ENCODE results near the gene MEAF6. TPM values are rescaled to one million over a fixed set of nuclear protein-coding genes. Genes with fewer than 3 reads are reported as not detected.

MEAF6 gene
- total and polyA plus RNA-seq, 2 of the 4 experiments (the other 2 are of a cell fraction): 36.2 to 40.7 TPM

DNA sequence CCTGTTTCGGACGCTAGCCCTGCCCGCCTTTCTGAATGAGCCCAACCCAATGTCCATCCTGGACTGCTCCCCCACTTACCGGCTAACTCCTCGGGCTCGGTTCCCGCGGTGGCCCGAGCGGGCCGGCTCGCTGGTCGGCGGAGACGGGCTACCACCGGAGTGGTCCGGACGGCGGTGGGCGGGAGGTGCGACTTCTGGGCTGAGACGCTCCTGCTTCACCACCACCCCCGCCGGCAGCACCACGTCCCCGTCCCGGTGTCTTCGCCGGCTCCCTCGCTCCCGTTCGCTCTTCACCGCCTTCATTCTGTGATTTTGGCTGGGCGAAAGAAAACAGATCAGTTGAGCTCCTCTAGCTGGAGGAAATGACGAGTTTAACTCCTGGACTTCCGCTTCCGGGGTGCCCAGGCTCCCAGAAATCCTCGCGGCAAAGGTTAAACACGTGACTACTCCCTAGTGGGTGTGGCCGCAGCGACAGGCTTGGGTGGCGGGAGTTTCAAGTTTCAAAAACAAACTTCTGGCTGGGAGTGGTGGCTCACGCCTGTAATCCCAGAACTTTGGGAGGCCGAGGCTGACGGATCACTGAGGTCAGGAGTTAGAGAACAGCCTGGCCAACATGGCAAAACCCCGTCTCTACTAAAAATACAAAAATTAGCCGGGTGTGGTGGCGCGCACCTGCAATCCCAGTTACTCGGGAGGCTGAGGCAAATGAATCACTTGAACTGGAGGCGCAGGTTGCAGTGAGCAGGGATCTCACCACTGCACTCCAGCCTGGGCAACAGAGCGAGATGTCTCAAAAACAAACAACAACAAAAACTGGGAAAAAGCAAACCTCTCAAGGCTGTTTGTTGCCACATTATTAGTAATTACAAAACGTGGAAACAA lies 39.6 kb upstream of the MEAF6 start, which contains the start of gene SNIP1:
Gene SNIP1, minus strand, starts transcription at position 367 of the 882 bp plus-strand sequence. Its CDS starts 64 bp downstream, at position 303.
- peak within 1 kb of the TSS; percentile 7 for H2AK9ac ChIP-seq (replicated peaks; ENCODE audit: low read depth, low read length, poor library complexity)
- peak within 1 kb of the TSS; percentile 42; the same call in 1 of the 2 replicates for H2BK120ac ChIP-seq (ENCODE audit: low read depth, low read length)
- H2BK20ac ChIP-seq (ENCODE audit: low read depth, low read length): no peak within 1 kb of the TSS
- no TSS peak for BruUV-seq (replicated peaks)
- H2BK5ac ChIP-seq (ENCODE audit: low read depth, low read length, poor library complexity, severe bottlenecking): peak within 1 kb of the TSS; percentile 61
- peak within 1 kb of the TSS; percentile 68 to 87 for H4K8ac ChIP-seq (ENCODE audit: low read depth in 2 of 2, low read length in 2 of 2)
- peak within 1 kb of the TSS; percentile 53 for H4K5ac ChIP-seq (ENCODE audit: low read depth, low read length)
- peak; percentile 71 for ATAC-seq (ENCODE audit: low read depth)
- H3K18ac ChIP-seq (ENCODE audit: low read depth, low read length): no peak within 1 kb of the TSS
- peak within 1 kb of the TSS; percentile 91 for H2AFZ ChIP-seq (replicated peaks; ENCODE audit: low read length, poor library complexity)
- peak within 1 kb of the TSS; percentile 88 for H3K4me3 ChIP-seq (ENCODE audit: insufficient read depth, low read depth, low read length)
- peak within 1 kb of the TSS; percentile 53 for H4K91ac ChIP-seq (ENCODE audit: insufficient read depth, low read depth, low read length)
- H3K23ac ChIP-seq (ENCODE audit: low read depth, low read length): peak within 1 kb of the TSS; percentile 22
- peak within 1 kb of the TSS; percentile 62 for H2AK5ac ChIP-seq (ENCODE audit: low read depth, low read length)
- no peaks in the 10 kb centered on the region for H3K9me3 ChIP-seq (ENCODE audit: control insufficient read depth, insufficient read depth, low read length)
- peak within 1 kb of the TSS; percentile 70 for H3K27ac ChIP-seq (ENCODE audit: insufficient read depth, low read length)
- peaks cover 3% of the 10 kb centered on the region for H3K4me1 ChIP-seq (ENCODE audit: control insufficient read depth, insufficient read depth, low read length)
- CTCF ChIA-PET: no interaction called here
- POLR2A ChIA-PET (ENCODE audit: unreplicated experiment): no interaction called here
- peak within 1 kb of the TSS; percentile 74 for H3K4ac ChIP-seq (ENCODE audit: low read depth, low read length)
- in situ Hi-C loops (cut with MboI; ENCODE audit: low sequenced_read_pairs): no loop called here
- 18% methylated on average over 26 of the region's 54 CpGs; no CpG with 5 or more reads in 1 of the 2 experiments for WGBS, 2 experiments (ENCODE audit: extremely low coverage in 2 of 2, insufficient read length in 1 of 2)
- peaks cover 16% of the 10 kb centered on the region; the same call in 1 of the 2 replicates for H4K20me1 ChIP-seq (ENCODE audit: insufficient read depth, low read length)
- peaks cover 4% of the 10 kb centered on the region; the same call in 1 of the 2 replicates for H3K9me1 ChIP-seq (ENCODE audit: insufficient read depth, low read length)
- intact Hi-C loops (cut with micrococcal nuclease): no loop called here
- peak within 1 kb of the TSS; percentile 99 for H3K4me2 ChIP-seq (ENCODE audit: low read depth, low read length)
- H2BK15ac ChIP-seq (ENCODE audit: low read depth, low read length): no peak within 1 kb of the TSS
- dilution Hi-C loops (cut with HindIII; ENCODE audit: low sequenced_read_pairs, unreplicated experiment): no loop called here
- H3K27me3 ChIP-seq (ENCODE audit: control insufficient read depth, insufficient read depth, low read length): no peaks in the 10 kb centered on the region
- peak; percentile 88 for DNase-seq
- H3K9ac ChIP-seq (ENCODE audit: low read depth, low read length): peak within 1 kb of the TSS; percentile 78
- peak within 1 kb of the TSS; percentile 39 for H3K14ac ChIP-seq (replicated peaks; ENCODE audit: low read depth, low read length)
- no peak within 1 kb of the TSS for H3K56ac ChIP-seq (ENCODE audit: extremely low read depth, insufficient read depth, low read length)
- peaks cover 10% of the 10 kb centered on the region for H3K36me3 ChIP-seq (ENCODE audit: control insufficient read depth, insufficient read depth, low read length)
- H3K79me1 ChIP-seq (ENCODE audit: low read depth in 1 of 2, low read length in 2 of 2): peaks cover 9 to 28% of the 10 kb centered on the region in 2 experiments; a peak in 3 of 4 replicates
- no peak for TF ChIP-seq CTCF (conservative IDR thresholded peaks at IDR 0.05; ENCODE audit: low read depth, low read length)
- peak; percentile 94 for TF ChIP-seq POLR2A (IDR thresholded peaks at IDR 0.05; ENCODE audit: low read depth, low read length)
- 0 out of 2 replicates have a peak, but pooled peaks have one; percentile 6 for TF ChIP-seq FOS (IDR thresholded peaks at IDR 0.05; ENCODE audit: low read depth, low read length)
- no peak for TF ChIP-seq MAFK (IDR thresholded peaks at IDR 0.05; ENCODE audit: low read depth, low read length)
- TF ChIP-seq SMC3 (IDR thresholded peaks at IDR 0.05; ENCODE audit: low read depth, low read length): no peak
- peak; percentile 94 for TF ChIP-seq USF2 (IDR thresholded peaks at IDR 0.05; ENCODE audit: low read depth, low read length)
- TF ChIP-seq RFX5 (IDR thresholded peaks at IDR 0.05; ENCODE audit: low read depth, low read length): no peak
- no peak for TF ChIP-seq CEBPB (IDR thresholded peaks at IDR 0.05; ENCODE audit: low read depth, low read length)
- TF ChIP-seq RAD21 (IDR thresholded peaks at IDR 0.05; ENCODE audit: low read length): 0 out of 2 replicates have a peak, but pooled peaks have one; percentile 1
- TF ChIP-seq, protein P1, sequence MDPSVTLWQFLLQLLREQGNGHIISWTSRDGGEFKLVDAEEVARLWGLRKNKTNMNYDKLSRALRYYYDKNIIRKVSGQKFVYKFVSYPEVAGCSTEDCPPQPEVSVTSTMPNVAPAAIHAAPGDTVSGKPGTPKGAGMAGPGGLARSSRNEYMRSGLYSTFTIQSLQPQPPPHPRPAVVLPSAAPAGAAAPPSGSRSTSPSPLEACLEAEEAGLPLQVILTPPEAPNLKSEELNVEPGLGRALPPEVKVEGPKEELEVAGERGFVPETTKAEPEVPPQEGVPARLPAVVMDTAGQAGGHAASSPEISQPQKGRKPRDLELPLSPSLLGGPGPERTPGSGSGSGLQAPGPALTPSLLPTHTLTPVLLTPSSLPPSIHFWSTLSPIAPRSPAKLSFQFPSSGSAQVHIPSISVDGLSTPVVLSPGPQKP (IDR thresholded peaks at IDR 0.05; ENCODE audit: borderline replicate concordance, low read depth, low read length): peak; percentile 32; the same call in 1 of the 2 replicates
- no peak for TF ChIP-seq CHD1 (IDR thresholded peaks at IDR 0.05; ENCODE audit: low read depth, low read length)
- peak; percentile 8; the same call in 1 of the 2 replicates for TF ChIP-seq MAZ (IDR thresholded peaks at IDR 0.05; ENCODE audit: borderline replicate concordance, low read depth, low read length)
- TF ChIP-seq BHLHE40 (IDR thresholded peaks at IDR 0.05; ENCODE audit: low read depth, low read length): peak; percentile 87
- no peak for TF ChIP-seq RCOR1 (IDR thresholded peaks at IDR 0.05; ENCODE audit: insufficient replicate concordance, low read length)
